Activated naive CD8-positive, alpha-beta T cell (primary cell): ENCODE data around the gene NHEJ1.

Experiments
- H3K27ac Mint-ChIP-seq: one replicate; pipeline ENCODE4 v1.8.0; 2021; ENCODE audit warnings: mixed read lengths
- H3K27me3 Mint-ChIP-seq: one replicate; pipeline ENCODE4 v1.8.0; 2021; ENCODE audit warnings: mixed read lengths
- H3K36me3 Mint-ChIP-seq: one replicate; pipeline ENCODE4 v1.8.0; 2021; ENCODE audit warnings: mixed read lengths
- H3K4me1 Mint-ChIP-seq: one replicate; pipeline ENCODE4 v1.8.0; 2021; ENCODE audit warnings: low read depth, mixed read lengths
- H3K4me3 Mint-ChIP-seq: one replicate; pipeline ENCODE4 v1.8.0; 2021; ENCODE audit warnings: mild to moderate bottlenecking, mixed read lengths
- H3K9me3 Mint-ChIP-seq: one replicate; pipeline ENCODE4 v1.8.0; 2021; ENCODE audit warnings: low read depth, mixed read lengths

NHEJ1 gene

GRCh38 chr2:219175928-219176817 is 15.6 kb upstream of the NHEJ1 start:
- H3K9me3 Mint-ChIP-seq = no peaks in the 10 kb centered on the region
- peaks cover 54% of the 10 kb centered on the region for H3K4me1 Mint-ChIP-seq
- peaks cover 6% of the 10 kb centered on the region for H3K36me3 Mint-ChIP-seq
- H3K4me3 Mint-ChIP-seq = peak overlapping the region; percentile 98
- H3K27me3 Mint-ChIP-seq = no peaks in the 10 kb centered on the region
- H3K27ac Mint-ChIP-seq = peak overlapping the region; percentile 84

DNA sequence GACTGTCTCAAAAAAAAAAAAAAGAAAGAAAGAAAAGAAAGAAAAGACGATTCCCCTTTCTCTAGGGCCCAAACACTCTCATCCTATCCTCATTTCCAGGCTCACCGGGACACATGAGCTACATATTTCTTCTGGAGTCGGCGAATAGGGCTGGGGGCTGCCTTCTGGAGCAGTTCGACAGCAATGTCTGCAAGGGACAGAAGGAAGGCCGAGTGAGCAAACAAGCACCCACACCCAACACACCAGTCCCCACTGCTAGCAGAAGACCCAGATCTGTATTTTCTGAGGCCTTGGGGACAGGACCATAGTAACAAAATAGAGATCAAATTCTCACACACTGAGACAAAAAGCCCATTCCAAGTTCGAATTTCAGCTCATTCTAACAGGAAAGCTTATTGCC is 14.9 kb upstream of the NHEJ1 start:
- Mint-ChIP-seq H3K27me3 (no peaks in the 10 kb centered on the region), H3K9me3 (no peaks in the 10 kb centered on the region), H3K36me3 (peaks cover 6% of the 10 kb centered on the region), H3K4me1 (peaks cover 50% of the 10 kb centered on the region), H3K27ac (peak overlapping the region; percentile 84), H3K4me3 (peak overlapping the region; percentile 88)

DNA sequence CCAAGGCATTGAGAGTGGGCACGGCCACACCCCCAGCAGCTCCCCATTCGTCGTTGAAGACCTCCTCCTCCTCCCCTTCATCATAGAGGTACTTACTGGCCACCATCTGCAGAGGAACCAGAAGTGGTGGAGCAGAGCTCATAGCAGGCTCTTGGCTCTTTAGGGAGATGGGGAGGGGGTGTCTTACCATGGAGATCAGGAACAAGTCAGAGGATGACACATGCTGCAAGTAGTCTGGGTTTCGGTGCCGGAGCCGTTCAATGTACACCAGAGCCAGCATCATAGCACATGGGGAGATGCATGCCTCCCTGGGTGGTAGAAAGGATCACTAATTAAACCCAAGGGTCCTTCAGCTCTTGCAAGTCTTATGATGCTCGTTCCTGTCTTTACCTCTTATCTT is 14.2 kb upstream of the NHEJ1 start:
- Mint-ChIP-seq H3K4me1 (peaks cover 43% of the 10 kb centered on the region), H3K36me3 (peaks cover 6% of the 10 kb centered on the region), H3K9me3 (no peaks in the 10 kb centered on the region), H3K4me3 (peak overlapping the region; percentile 71), H3K27me3 (no peaks in the 10 kb centered on the region), H3K27ac (peak overlapping the region; percentile 64)

- H3K27ac Mint-ChIP-seq = peak overlapping the region; percentile 64
- no peaks in the 10 kb centered on the region for H3K9me3 Mint-ChIP-seq
- H3K36me3 Mint-ChIP-seq = peaks cover 6% of the 10 kb centered on the region
- peaks cover 38% of the 10 kb centered on the region for H3K4me1 Mint-ChIP-seq
- H3K27me3 Mint-ChIP-seq = no peaks in the 10 kb centered on the region
- H3K4me3 Mint-ChIP-seq = peak overlapping the region; percentile 71
Measured at GRCh38 chr2:219174146-219174545, 13.5 kb upstream of the NHEJ1 start.

DNA sequence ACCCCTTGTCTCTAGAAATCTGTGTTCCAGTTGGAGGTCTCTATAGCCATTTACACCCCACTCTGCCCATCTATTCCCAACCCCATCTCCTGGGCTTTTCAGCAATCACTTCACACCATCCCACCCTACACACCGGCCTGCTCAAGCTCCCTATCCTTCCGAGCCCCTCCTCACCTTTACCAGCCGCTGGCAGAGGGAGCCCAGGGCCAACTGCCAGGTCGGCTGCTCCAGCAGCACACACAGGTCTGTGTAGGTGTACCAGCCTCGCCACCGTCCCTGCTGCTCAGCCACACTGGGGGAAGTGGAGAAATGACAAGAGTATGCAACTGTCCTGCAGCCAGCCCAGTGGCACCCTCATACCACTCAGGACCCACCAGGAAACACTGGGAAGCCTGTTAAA is 12.6 kb upstream of the NHEJ1 start:
- Mint-ChIP-seq H3K4me3 (no peak overlapping the region), H3K27ac (peak overlapping the region; percentile 34), H3K27me3 (no peaks in the 10 kb centered on the region), H3K4me1 (peaks cover 36% of the 10 kb centered on the region), H3K9me3 (no peaks in the 10 kb centered on the region), H3K36me3 (peaks cover 6% of the 10 kb centered on the region)

GRCh38 chr2:219172231-219173154 is 11.9 kb upstream of the NHEJ1 start:
- Mint-ChIP-seq H3K4me1 (peaks cover 34% of the 10 kb centered on the region), H3K4me3 (no peak overlapping the region), H3K27me3 (no peaks in the 10 kb centered on the region), H3K27ac (no peak overlapping the region), H3K9me3 (no peaks in the 10 kb centered on the region), H3K36me3 (peaks cover 6% of the 10 kb centered on the region)

- Mint-ChIP-seq H3K27ac (peak overlapping the region; percentile 28), H3K4me1 (peaks cover 30% of the 10 kb centered on the region), H3K9me3 (no peaks in the 10 kb centered on the region), H3K36me3 (peaks cover 6% of the 10 kb centered on the region), H3K4me3 (no peak overlapping the region), H3K27me3 (no peaks in the 10 kb centered on the region)
Measured at GRCh38 chr2:219171231-219171651, 10.6 kb upstream of the NHEJ1 start.

DNA sequence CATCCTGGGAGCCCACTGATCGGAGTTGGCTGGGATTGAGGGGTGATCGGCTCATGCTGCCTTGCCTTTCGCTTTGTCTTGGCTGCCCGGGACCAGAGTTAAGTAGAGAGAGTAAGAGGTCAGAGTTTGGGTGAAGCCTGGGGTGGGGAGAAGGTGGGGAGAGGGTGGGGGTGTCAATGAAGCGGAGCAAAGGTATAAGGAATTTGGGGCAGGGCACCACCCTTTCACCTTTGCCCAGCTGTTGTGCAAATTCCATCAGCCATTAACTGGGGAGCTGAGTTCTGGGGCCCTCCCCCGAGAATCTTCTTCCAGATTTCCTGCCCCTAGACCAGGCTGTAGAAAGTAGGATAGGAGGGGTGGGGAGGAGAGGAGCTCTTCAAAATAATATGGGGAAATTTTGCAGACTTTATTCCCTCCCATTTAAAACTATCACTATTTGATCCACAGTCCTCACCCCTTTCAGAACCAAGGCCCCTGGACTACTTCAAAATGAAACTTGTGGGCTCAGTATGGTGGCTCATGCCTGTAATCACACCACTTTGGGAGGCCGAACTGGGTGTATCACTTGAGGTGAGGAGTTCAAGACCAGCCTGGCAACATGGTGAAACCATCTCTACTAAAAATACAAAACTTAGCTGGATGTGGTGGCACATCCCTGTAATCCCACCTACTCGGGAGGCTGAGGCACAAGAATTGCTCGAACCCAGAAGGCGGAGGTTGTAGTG is 9.5 kb upstream of the NHEJ1 start, which contains the start of gene SLC23A3:
TSS of gene SLC23A3 (minus strand) at position 100 of the 725 bp plus-strand sequence. CDS start at position 55, 45 bp downstream.
- Mint-ChIP-seq H3K4me3 (no peak within 1 kb of the TSS), H3K27ac (no peak within 1 kb of the TSS), H3K36me3 (peaks cover 6% of the 10 kb centered on the region), H3K9me3 (no peaks in the 10 kb centered on the region), H3K27me3 (no peaks in the 10 kb centered on the region), H3K4me1 (peaks cover 22% of the 10 kb centered on the region)

DNA sequence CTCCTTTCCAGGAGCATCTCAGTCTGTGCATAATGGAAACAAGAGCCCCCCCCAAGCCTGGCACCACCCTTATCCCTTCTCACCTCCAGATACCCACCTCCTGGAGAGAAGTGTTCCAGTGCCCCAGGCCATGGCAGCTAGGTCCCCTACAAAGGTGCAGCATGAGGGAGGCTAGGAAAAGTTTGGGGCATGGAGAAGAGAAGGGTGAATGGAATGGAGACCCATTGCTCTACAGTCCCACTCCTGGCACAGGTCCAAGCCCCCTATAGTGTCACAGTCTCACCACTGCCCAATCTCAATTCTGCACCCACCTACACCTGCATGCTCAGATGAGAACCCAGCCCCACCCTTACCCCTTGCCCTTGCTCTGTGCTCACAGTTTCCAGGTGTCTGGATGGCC is 8.3 kb upstream of the NHEJ1 start:
- Mint-ChIP-seq H3K27me3 (no peaks in the 10 kb centered on the region), H3K27ac (no peak overlapping the region), H3K9me3 (no peaks in the 10 kb centered on the region), H3K4me3 (no peak overlapping the region), H3K36me3 (peaks cover 2% of the 10 kb centered on the region), H3K4me1 (peaks cover 11% of the 10 kb centered on the region)

DNA sequence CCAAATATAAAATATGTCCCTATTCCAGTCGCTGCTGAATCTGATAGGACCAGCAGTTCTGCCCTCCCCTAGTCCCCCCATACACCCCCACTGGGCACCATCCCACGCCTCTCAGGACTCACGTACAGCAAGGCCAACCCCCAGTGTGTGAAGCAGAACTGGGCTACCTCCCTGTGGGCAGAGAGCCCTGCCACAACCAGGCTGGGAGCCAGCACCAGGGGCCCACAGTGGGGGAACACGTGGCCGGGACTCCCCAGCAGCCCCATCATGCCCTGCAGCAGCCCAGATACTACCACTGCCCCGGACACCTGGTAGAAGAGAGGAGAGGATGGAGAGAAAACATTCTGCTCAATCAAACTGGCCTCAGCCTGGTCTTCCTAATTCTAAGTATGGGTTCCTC is 7.9 kb upstream of the NHEJ1 start:
- Mint-ChIP-seq H3K4me1 (peaks cover 10% of the 10 kb centered on the region), H3K36me3 (no peaks in the 10 kb centered on the region), H3K27me3 (no peaks in the 10 kb centered on the region), H3K27ac (no peak overlapping the region), H3K9me3 (no peaks in the 10 kb centered on the region), H3K4me3 (no peak overlapping the region)

DNA sequence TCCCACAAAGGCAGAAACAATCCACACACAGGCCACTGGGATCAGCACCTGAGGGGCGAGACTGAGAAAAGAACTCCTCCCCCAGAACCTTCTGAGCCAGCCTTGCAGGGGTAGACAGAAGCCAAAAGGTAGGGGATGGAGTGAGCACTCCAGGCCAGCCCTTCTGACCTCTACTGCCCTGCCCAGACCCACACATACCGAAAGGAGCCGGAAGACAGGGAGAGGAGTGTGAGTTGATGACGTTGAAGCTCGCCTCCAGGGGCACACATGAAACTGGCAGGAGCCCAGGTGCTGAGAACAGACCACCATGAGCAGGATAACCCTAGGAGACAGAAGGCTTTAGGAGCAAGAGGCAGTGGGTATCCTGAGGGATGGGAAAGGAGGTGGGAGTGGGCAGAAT is 7.4 kb upstream of the NHEJ1 start:
- Mint-ChIP-seq H3K27me3 (no peaks in the 10 kb centered on the region), H3K4me1 (peaks cover 8% of the 10 kb centered on the region), H3K36me3 (peaks cover under 1% of the 10 kb centered on the region), H3K27ac (no peak overlapping the region), H3K4me3 (no peak overlapping the region), H3K9me3 (no peaks in the 10 kb centered on the region)

DNA sequence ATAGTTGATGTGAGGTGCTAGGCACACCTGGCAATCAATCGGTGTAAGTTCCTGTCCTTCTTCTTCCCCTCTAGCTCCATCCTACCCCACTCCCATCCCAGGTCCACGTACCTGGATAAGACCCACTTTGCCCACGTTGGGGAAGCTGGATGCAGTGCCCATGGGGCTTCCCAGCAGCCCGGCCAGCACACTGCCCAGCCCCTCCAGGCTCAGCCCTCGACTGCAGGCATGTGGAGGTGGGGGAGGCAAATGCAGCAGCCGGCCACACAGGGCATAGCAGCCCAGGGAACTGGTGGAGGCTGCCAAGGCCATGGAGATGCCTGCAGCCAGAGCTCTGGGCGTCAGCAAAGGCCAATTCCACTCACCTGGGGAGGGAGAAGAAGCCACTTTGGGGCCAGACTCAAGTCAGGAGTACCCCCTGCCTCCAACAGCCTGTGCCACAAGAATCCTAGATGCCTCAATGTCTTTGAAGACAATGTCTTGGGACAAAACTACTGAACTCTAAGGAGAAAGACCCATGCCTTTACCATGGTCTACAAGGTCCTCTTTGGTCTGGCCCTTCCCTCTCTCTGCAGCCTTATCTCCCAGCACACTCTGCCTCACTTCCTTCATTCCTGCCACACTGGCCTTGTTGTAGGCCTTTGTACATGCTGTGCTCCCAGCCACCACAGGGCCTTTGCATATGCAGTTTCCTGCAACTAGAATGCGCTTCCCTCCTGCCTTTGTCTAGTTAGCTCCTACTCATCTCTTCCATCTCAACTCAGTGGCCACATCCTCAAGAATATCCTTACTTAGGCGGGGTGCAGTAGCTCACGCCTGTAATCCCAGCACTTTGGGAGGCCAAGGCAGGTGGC is 4.7 kb upstream of the NHEJ1 start:
- Mint-ChIP-seq H3K4me3 (no peak overlapping the region), H3K36me3 (peaks cover 2% of the 10 kb centered on the region), H3K4me1 (peaks cover 7% of the 10 kb centered on the region), H3K27me3 (no peaks in the 10 kb centered on the region), H3K27ac (no peak overlapping the region), H3K9me3 (no peaks in the 10 kb centered on the region)

DNA sequence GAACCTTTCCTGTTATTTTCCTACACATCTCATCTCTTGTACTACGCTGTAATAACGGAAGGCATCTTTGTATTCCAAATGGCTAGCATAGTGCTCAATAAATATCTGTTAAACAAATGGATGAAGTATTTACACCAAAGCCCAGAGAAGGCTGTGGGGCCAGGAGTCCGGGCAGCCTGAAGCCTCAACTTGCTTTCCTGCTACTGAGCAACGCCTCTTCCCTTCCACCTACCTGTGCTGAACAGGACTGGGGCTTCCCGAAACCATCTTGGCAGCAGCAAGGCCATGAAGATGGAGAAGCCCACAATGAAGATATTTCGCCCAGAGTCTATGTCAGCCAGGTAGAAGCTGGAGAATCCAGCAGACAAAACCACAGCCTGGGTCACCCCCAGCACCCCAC is 2.5 kb upstream of the NHEJ1 start:
- Mint-ChIP-seq H3K4me3 (no peak overlapping the region), H3K27ac (peak overlapping the region; percentile 54), H3K36me3 (peaks cover 2% of the 10 kb centered on the region), H3K9me3 (no peaks in the 10 kb centered on the region), H3K27me3 (no peaks in the 10 kb centered on the region), H3K4me1 (peaks cover 13% of the 10 kb centered on the region)

- H3K27me3 Mint-ChIP-seq = no peaks in the 10 kb centered on the region
- H3K9me3 Mint-ChIP-seq = no peaks in the 10 kb centered on the region
- peak overlapping the region; percentile 96 for H3K27ac Mint-ChIP-seq
- H3K4me3 Mint-ChIP-seq = peak overlapping the region; percentile 91
- H3K4me1 Mint-ChIP-seq = peaks cover 13% of the 10 kb centered on the region
- peaks cover 8% of the 10 kb centered on the region for H3K36me3 Mint-ChIP-seq
Measured at GRCh38 chr2:219161097-219161496, 482 bp upstream of the NHEJ1 start.
